H1 (cell line): Measurements from ENCODE around the gene RNF166.

Experiments
- ASH2L ChIP-seq: fragments of 200-600, 300-600 bp; sonication (generic); IDR thresholded peaks from one replicate; pipeline ENCODE4 v1.7.1; 2017; ENCODE audit warnings: low read length
- CBX8 ChIP-seq: fragments of 300-800, 300-1000 bp; sonication (generic); IDR thresholded peaks from 2 replicates; pipeline ENCODE4 v1.7.1; 2016; ENCODE audit warnings: low read depth, low read length, borderline replicate concordance
- EP300 ChIP-seq, 2 experiments: IDR thresholded peaks; 1 replicate in 1 of 2; 2 replicates in 1 of 2; pipeline ENCODE4 v1.6.1; 2011 to 2012; ENCODE audit warnings: low read depth in 2 of 2, low read length in 2 of 2, mild to moderate bottlenecking in 2 of 2, borderline replicate concordance in 1 of 2, inconsistent platforms in 1 of 2, moderate library complexity in 1 of 2
- EZH2 ChIP-seq: fragments of 200-600 bp; sonication (generic); IDR thresholded peaks from 2 replicates; pipeline ENCODE4 v1.7.1; 2012; ENCODE audit warnings: low read depth, mild to moderate bottlenecking, moderate library complexity, low read length, inconsistent platforms; ENCODE audit not compliant: severe bottlenecking
- GABPA ChIP-seq: IDR thresholded peaks from 2 replicates; pipeline ENCODE4 v1.6.1; 2011; ENCODE audit warnings: mild to moderate bottlenecking, low read length, moderate library complexity, borderline replicate concordance; ENCODE audit not compliant: insufficient read depth
- MAFK ChIP-seq: IDR thresholded peaks from 2 replicates; pipeline ENCODE4 v1.6.1; 2012; ENCODE audit warnings: low read depth, mild to moderate bottlenecking, improper control_type of control experiment, low read length
- POLR2A ChIP-seq, 2 experiments: IDR thresholded peaks; 1 replicate in 1 of 2; 2 replicates in 1 of 2; pipeline ENCODE4 v1.6.1; 2011; ENCODE audit warnings: low read depth in 2 of 2, low read length in 2 of 2, mild to moderate bottlenecking in 2 of 2; ENCODE audit errors: control extremely low read depth in 1 of 2
- POLR2AphosphoS5 ChIP-seq: IDR thresholded peaks from 2 replicates; pipeline ENCODE4 v1.6.1; 2011; ENCODE audit warnings: low read depth, low read length
- SUZ12 ChIP-seq: fragments of 200-600 bp; sonication (generic); IDR thresholded peaks from 2 replicates; pipeline ENCODE4 v1.6.1; 2012; ENCODE audit warnings: mild to moderate bottlenecking, inconsistent platforms, low read length, moderate library complexity, mixed read lengths
- TCF12 ChIP-seq: IDR thresholded peaks from 2 replicates; pipeline ENCODE4 v1.6.1; 2011; ENCODE audit warnings: low read depth, mild to moderate bottlenecking, low read length
- ZNF274 ChIP-seq: IDR thresholded peaks from 2 replicates; pipeline ENCODE4 v1.7.0; 2012; ENCODE audit warnings: low read length, borderline replicate concordance; ENCODE audit errors: extremely low read depth
- TF ChIP-seq, protein P1 (sequence below), 3 experiments: IDR thresholded peaks; 1 replicate in 2 of 3; 2 replicates in 1 of 3; pipeline versions ENCODE4 v1.5.1 to v1.6.1; 2011; ENCODE audit warnings: low read length in 3 of 3, mild to moderate bottlenecking in 3 of 3, inconsistent platforms in 2 of 3, low read depth in 1 of 3, moderate library complexity in 1 of 3; ENCODE audit not compliant: insufficient read depth in 1 of 3; ENCODE audit errors: control extremely low read depth in 1 of 3
- TF ChIP-seq, protein P2 (sequence below): IDR thresholded peaks from 2 replicates; pipeline ENCODE4 v1.6.1; 2011; ENCODE audit warnings: low read length, improper control_type of control experiment
- TF ChIP-seq, protein P3 (sequence below): IDR thresholded peaks from 2 replicates; pipeline ENCODE4 v1.6.1; 2012; ENCODE audit warnings: low read length, inconsistent platforms

DNA sequence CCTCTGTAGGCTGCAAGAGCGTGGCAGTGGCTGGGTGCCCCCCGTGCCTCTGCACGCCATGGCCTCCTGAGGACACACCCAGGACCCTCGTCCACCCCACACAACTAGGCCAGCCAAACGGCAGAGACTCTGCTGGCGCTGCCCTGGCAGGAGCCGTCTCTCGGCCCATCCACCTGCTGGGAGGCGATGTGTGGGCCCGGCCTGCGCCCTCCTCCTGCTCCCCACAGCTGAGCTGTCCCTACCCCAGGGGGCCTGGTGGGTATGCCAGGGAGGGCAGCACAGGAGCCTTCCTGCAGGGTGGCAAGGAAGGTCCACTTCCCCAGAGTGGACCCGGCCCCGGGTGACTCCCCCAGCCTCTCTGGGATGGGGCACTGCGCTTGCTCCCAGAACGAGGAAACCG lies 7.0 kb downstream of the RNF166 start:
- TF ChIP-seq TCF12 (no peak), EP300 (IDR thresholded peaks at IDR 0.05; ENCODE audit: borderline replicate concordance in 1 of 2, low read depth in 2 of 2, low read length in 2 of 2) (no peak), GABPA (no peak), POLR2A (IDR thresholded peaks at IDR 0.05; ENCODE audit: control extremely low read depth in 1 of 2, low read depth in 2 of 2, low read length in 2 of 2) (no peak), CBX8 (no peak), ZNF274 (no peak), EZH2 (no peak), MAFK (no peak), POLR2AphosphoS5 (no peak), SUZ12 (no peak), ASH2L (no peak)
- TF ChIP-seq, protein P1, sequence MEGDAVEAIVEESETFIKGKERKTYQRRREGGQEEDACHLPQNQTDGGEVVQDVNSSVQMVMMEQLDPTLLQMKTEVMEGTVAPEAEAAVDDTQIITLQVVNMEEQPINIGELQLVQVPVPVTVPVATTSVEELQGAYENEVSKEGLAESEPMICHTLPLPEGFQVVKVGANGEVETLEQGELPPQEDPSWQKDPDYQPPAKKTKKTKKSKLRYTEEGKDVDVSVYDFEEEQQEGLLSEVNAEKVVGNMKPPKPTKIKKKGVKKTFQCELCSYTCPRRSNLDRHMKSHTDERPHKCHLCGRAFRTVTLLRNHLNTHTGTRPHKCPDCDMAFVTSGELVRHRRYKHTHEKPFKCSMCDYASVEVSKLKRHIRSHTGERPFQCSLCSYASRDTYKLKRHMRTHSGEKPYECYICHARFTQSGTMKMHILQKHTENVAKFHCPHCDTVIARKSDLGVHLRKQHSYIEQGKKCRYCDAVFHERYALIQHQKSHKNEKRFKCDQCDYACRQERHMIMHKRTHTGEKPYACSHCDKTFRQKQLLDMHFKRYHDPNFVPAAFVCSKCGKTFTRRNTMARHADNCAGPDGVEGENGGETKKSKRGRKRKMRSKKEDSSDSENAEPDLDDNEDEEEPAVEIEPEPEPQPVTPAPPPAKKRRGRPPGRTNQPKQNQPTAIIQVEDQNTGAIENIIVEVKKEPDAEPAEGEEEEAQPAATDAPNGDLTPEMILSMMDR (IDR thresholded peaks at IDR 0.05; ENCODE audit: control extremely low read depth in 1 of 3, insufficient read depth in 1 of 3, low read depth in 1 of 3, low read length in 3 of 3) = no peak
- TF ChIP-seq, protein P2, sequence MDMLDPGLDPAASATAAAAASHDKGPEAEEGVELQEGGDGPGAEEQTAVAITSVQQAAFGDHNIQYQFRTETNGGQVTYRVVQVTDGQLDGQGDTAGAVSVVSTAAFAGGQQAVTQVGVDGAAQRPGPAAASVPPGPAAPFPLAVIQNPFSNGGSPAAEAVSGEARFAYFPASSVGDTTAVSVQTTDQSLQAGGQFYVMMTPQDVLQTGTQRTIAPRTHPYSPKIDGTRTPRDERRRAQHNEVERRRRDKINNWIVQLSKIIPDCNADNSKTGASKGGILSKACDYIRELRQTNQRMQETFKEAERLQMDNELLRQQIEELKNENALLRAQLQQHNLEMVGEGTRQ = no peak
- TF ChIP-seq, protein P3, sequence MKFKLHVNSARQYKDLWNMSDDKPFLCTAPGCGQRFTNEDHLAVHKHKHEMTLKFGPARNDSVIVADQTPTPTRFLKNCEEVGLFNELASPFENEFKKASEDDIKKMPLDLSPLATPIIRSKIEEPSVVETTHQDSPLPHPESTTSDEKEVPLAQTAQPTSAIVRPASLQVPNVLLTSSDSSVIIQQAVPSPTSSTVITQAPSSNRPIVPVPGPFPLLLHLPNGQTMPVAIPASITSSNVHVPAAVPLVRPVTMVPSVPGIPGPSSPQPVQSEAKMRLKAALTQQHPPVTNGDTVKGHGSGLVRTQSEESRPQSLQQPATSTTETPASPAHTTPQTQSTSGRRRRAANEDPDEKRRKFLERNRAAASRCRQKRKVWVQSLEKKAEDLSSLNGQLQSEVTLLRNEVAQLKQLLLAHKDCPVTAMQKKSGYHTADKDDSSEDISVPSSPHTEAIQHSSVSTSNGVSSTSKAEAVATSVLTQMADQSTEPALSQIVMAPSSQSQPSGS = no peak
